Measurements from ENCODE around the gene ADAM12.

The ADAM12 gene

DNA sequence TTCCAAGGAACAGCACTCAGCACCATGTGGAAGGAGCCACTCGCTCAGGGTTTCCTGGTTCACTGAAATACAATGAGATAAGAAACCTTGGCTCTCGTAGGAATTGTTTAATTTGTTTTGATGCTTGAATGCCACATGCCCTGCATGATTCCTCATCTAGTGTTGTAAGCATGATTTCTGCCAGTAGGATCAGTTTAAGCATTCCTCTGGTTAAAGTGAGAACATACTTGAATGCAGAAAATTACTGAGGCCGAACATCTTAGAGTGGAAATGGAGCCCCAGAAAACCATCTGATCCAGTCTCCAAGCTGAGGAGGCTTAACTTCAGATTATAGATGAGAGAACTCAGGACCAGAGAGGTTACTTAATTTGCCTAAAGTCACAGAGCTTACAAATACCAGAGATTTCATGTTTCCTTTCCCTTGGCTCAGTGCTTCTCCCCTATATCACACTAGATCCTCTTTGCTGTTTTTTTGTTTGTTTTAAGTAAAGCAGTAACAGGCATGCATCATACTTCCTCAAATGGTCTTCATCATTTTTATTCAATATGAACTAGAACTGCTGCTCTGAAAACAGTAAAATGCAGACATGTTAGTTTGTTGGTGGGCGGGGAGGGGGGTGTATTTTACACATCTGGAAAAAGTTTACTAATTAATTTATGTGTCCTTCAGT lies 125.1 kb downstream of the ADAM12 start:
- H3K4me3 ChIP-seq (ENCODE audit: low read depth, low read length): no peak overlapping the region
- TF ChIP-seq, protein P1, sequence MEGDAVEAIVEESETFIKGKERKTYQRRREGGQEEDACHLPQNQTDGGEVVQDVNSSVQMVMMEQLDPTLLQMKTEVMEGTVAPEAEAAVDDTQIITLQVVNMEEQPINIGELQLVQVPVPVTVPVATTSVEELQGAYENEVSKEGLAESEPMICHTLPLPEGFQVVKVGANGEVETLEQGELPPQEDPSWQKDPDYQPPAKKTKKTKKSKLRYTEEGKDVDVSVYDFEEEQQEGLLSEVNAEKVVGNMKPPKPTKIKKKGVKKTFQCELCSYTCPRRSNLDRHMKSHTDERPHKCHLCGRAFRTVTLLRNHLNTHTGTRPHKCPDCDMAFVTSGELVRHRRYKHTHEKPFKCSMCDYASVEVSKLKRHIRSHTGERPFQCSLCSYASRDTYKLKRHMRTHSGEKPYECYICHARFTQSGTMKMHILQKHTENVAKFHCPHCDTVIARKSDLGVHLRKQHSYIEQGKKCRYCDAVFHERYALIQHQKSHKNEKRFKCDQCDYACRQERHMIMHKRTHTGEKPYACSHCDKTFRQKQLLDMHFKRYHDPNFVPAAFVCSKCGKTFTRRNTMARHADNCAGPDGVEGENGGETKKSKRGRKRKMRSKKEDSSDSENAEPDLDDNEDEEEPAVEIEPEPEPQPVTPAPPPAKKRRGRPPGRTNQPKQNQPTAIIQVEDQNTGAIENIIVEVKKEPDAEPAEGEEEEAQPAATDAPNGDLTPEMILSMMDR (IDR thresholded peaks at IDR 0.05; ENCODE audit: low read depth, low read length): no peak

DNA sequence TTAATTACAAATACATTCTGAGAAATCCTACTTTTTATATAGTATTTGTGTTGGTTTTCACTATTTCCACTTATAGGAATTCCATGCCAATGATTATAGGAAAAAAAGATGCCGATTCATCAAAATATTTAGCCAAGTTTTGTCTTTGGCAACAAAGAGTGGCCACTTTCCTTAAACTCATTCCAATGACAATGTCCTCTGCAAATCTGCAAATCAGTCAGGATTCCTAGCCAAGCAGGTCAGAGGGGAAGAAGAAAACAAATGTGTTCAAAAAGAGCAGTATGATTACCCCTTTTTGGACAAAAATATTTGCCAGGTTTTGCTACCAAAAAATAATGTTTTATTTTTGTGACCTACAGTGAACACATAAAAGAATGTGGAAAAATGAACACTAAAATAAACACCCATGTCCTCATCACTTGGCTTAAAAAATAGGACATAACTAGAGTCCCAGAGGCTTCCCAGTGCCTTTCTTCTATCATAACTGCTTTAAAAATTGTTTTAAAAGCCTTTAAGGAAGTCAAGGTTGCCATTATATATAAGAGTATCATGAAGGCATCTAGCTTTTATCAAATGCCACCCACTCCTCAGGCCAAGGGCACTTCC lies 125.9 kb downstream of the ADAM12 start:
- H3K4me3 ChIP-seq (ENCODE audit: low read depth, low read length): no peak overlapping the region
- TF ChIP-seq, protein P1 (IDR thresholded peaks at IDR 0.05; ENCODE audit: low read depth, low read length): no peak

DNA sequence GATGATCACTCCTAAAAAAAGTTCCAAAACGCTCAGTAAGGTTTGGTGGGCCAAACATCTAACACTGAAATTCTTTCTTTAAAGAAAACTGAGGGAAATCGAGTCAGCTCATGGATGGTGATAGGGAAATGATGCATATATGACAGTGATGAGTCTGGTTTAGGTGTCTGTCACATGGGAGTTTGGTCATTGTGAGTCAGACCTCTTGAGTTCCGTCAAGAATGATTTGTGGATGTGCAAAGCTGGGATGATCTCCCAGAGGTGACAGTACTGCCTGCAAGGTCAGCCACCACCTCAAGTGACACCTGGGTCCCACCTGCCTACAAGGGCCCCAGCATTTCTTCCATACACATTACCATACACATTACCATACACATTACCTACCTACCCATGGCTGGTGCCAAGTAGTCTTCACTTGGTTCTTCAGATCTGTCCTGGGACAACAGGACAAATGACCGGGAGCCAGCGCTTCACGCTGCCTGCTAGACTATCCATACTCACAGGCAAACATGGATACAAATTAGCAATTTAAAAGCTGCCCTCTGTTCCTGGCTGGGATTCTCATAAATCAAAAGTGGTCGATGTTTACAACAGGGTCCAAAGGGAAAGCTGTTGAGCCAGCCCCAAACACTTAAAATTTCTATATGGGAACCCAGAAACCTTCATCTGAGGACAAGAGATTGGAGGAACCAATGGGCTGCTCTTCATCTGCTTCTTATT lies 128.4 kb downstream of the ADAM12 start:
- TF ChIP-seq, protein P1 (IDR thresholded peaks at IDR 0.05; ENCODE audit: low read depth, low read length): no peak
- no peak overlapping the region for H3K4me3 ChIP-seq (ENCODE audit: low read depth, low read length)

DNA sequence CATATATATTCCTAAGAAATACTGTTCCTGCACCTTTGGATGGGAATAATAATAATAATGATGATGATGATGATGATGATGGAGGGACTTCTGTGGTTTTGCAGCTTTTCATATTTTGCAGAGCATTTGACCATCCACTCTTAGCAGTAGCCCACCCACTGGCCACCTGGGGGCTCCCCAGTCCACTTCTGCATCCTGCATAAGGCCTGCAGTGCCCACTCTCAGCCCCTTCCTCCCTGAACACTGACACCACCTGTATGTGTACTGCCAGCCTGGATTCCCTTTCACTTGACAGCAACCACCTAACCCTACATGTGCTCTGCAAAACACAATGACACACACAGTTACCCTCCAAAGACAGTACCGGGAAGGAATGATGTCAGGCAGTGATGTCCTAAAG lies 131.4 kb downstream of the ADAM12 start:
- TF ChIP-seq, protein P1 (IDR thresholded peaks at IDR 0.05; ENCODE audit: low read depth, low read length): no peak

DNA sequence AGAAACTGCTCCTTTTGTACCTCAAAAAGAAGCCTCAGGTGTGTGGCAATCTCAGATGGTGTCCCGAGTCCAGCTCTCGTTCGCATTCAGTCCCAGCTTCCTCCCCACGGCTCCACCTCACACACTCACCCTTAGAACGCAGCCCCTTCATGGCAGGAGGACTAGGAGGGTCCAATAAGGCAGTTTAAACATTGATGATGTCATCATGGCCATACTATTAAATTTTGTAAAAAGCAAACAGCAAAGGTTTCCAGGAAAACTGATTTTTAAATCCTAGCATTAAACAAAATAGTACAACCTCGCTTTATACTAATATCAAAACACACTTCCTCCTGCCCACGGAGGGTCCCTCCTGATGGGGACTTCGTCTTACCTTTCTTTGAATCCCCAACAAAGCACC lies 133.0 kb downstream of the ADAM12 start:
- TF ChIP-seq, protein P1 (IDR thresholded peaks at IDR 0.05; ENCODE audit: low read depth, low read length): no peak
- H3K4me3 ChIP-seq (ENCODE audit: low read depth, low read length): no peak overlapping the region

More for the DNA sequence above, 131.4 kb downstream of the ADAM12 start:
- H3K4me3 ChIP-seq (ENCODE audit: low read depth, low read length): no peak overlapping the region

DNA sequence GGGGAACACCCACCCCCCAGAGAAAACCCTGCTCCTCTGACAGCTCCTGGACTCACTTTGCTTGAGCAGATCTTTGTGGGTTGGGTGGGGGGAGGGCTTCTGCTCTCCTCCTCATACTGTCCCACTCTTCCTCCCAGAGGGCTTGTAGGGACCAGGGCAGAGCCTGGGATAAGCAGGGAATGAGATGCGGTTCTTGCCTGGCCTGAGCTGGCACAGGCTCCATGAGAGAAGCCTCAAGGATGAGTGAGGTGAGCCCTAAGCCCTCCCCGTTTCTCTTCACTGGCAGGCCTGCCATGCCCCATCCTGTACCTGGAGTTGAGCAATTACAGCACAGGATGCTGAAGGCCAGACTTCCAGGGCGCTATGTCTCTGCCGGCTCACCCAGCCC lies 134.7 kb downstream of the ADAM12 start:
- H3K4me3 ChIP-seq (ENCODE audit: low read depth, low read length): no peak overlapping the region
- TF ChIP-seq, protein P1 (IDR thresholded peaks at IDR 0.05; ENCODE audit: low read depth, low read length): no peak
